HCT116 (cell line): ENCODE data around the gene FBLN7. TPM values are rescaled to one million over a fixed set of nuclear protein-coding genes. Genes with fewer than 3 reads are reported as not detected.

Source experiments
- ATAC-seq: fragments of 200-7000 bp; cut with Tn5 transposase; 2 replicates; pipeline ENCODE4 v1.9.1; 2020; ENCODE audit warnings: mild to moderate bottlenecking, moderate library complexity
- BruUV-seq: library from RNA; stranded (reverse); fragments of 400-500 nt; replicated peaks from 2 replicates; lab custom pipeline; 2021; lab: Mats Ljungman, UMichigan
- CTCF ChIA-PET: fragments of 300-600 bp; sonication (Branson Sonifier 250); formaldehyde crosslinking; loops from one replicate; lab custom pipeline; 2021; ENCODE audit warnings: antibody characterized with exemption; lab: Charles Lee
- POLR2A ChIA-PET: fragments of 300-600, 350-600 bp; sonication (Branson Sonifier 250); formaldehyde crosslinking; loops from one replicate; lab custom pipeline; 2021; ENCODE audit warnings: antibody characterized with exemption; lab: Charles Lee
- RAD21 ChIA-PET, 2 experiments: fragments of 300-600 bp; sonication (Branson Sonifier 250); formaldehyde crosslinking; loops; one replicate each; lab custom pipeline; 2023; ENCODE audit warnings: low total read pairs in 2 of 2; ENCODE audit not compliant: uncharacterized antibody in 2 of 2, unreplicated experiment in 2 of 2, low non-redundant PET in 1 of 2; lab: Charles Lee
- DNase-seq: peaks from one replicate; pipeline ENCODE4 v3.0.0-alpha.2; 2010; ENCODE audit warnings: low read depth, low spot score
- H2AFZ ChIP-seq: fragments of 200-600 bp; shearing (Covaris generic), sonication (generic); 2 replicates; pipeline ENCODE4 v1.6.1; 2017; ENCODE audit warnings: low read depth, mixed run types, mixed read lengths, antibody characterized with exemption, low read length; ENCODE audit not compliant: poor library complexity, severe bottlenecking
- H3K27ac ChIP-seq: 2 replicates; pipeline ENCODE4 v1.5.1; 2012; ENCODE audit warnings: low read depth, low read length
- H3K27me3 ChIP-seq: fragments of 200-600 bp; sonication (generic); 2 replicates; pipeline ENCODE4 v1.6.1; 2016; ENCODE audit warnings: mixed run types, low read length, mixed read lengths; ENCODE audit not compliant: insufficient read depth
- H3K36me3 ChIP-seq, 2 experiments: fragments of 200-500 bp in 1 of 2; fragments of 200-600 bp in 1 of 2; sonication (Bioruptor generic) in 1 of 2; sonication (generic) in 1 of 2; 2 replicates each; pipeline versions ENCODE4 v1.5.1 to v1.6.1; 2014 to 2016; ENCODE audit warnings: low read length in 2 of 2, inconsistent platforms in 1 of 2, mixed read lengths in 1 of 2, mixed run types in 1 of 2; ENCODE audit not compliant: insufficient read depth in 2 of 2, control insufficient read depth in 1 of 2
- H3K4me1 ChIP-seq, 2 experiments: fragments of 200-600 bp in 1 of 2; sonication (generic) in 1 of 2; 2 replicates each; pipeline versions ENCODE4 v1.5.1 to v1.6.1; 2012 to 2017; ENCODE audit warnings: low read length in 2 of 2, inconsistent platforms in 1 of 2, mild to moderate bottlenecking in 1 of 2, mixed read lengths in 1 of 2, mixed run types in 1 of 2, moderate library complexity in 1 of 2; ENCODE audit not compliant: insufficient read depth in 2 of 2, control insufficient read depth in 1 of 2
- H3K4me2 ChIP-seq: fragments of 200-600 bp; sonication (generic); 2 replicates; pipeline ENCODE4 v1.6.1; 2017; ENCODE audit warnings: mixed run types, low read length, mixed read lengths
- H3K4me3 ChIP-seq, 2 experiments: fragments of 200-600 bp in 1 of 2; sonication (generic) in 1 of 2; replicated peaks in 1 of 2; 2 replicates each; pipeline ENCODE4 v1.5.1; 2011 to 2016; ENCODE audit warnings: low read length in 2 of 2, control low read depth in 1 of 2, low read depth in 1 of 2, mild to moderate bottlenecking in 1 of 2, mixed read lengths in 1 of 2, mixed run types in 1 of 2
- H3K79me2 ChIP-seq: fragments of 200-600 bp; sonication (generic); 2 replicates; pipeline ENCODE4 v1.6.1; 2017; ENCODE audit warnings: mild to moderate bottlenecking, mixed run types, low read length, moderate library complexity, mixed read lengths; ENCODE audit not compliant: insufficient read depth
- H3K9ac ChIP-seq: fragments of 200-600 bp; sonication (generic); 2 replicates; pipeline ENCODE4 v1.6.1; 2016; ENCODE audit warnings: low read length, mixed read lengths
- H3K9me2 ChIP-seq: fragments of 200-600 bp; sonication (generic), shearing (Covaris generic); 2 replicates; pipeline ENCODE4 v1.6.1; 2017; ENCODE audit warnings: mixed run types, mild to moderate bottlenecking, moderate library complexity; ENCODE audit not compliant: insufficient read depth
- H3K9me3 ChIP-seq, 2 experiments: fragments of 200-500 bp in 1 of 2; fragments of 200-600 bp in 1 of 2; sonication (Bioruptor generic) in 1 of 2; sonication (generic) in 1 of 2; 2 replicates each; pipeline ENCODE4 v1.6.1; 2014 to 2017; ENCODE audit warnings: low read length in 2 of 2, mixed read lengths in 2 of 2, inconsistent platforms in 1 of 2, low read depth in 1 of 2, mild to moderate bottlenecking in 1 of 2, mixed run types in 1 of 2, moderate library complexity in 1 of 2; ENCODE audit not compliant: control insufficient read depth in 1 of 2, insufficient read depth in 1 of 2
- H4K20me1 ChIP-seq: fragments of 200-600 bp; sonication (generic), shearing (Covaris generic); 2 replicates; pipeline ENCODE4 v1.6.1; 2017; ENCODE audit warnings: mixed run types, mild to moderate bottlenecking, moderate library complexity; ENCODE audit not compliant: insufficient read depth
- CBX3 ChIP-seq: IDR thresholded peaks from 2 replicates; pipeline ENCODE4 v1.6.1; 2012; ENCODE audit warnings: low read depth
- CTCF ChIP-seq, 3 experiments: fragments of 200-600 bp in 1 of 3; sonication (generic) in 1 of 3; IDR thresholded peaks in 2 of 3; conservative IDR thresholded peaks in 1 of 3; 2 replicates each; pipeline ENCODE4 v1.5.1; 2012 to 2017; ENCODE audit warnings: low read depth in 2 of 3, low read length in 2 of 3, antibody characterized with exemption in 1 of 3, borderline replicate concordance in 1 of 3, control low read depth in 1 of 3, mild to moderate bottlenecking in 1 of 3, mixed read lengths in 1 of 3, mixed run types in 1 of 3, moderate library complexity in 1 of 3; ENCODE audit not compliant: insufficient read depth in 1 of 3
- EGR1 ChIP-seq: IDR thresholded peaks from 2 replicates; pipeline ENCODE4 v1.6.1; 2012; ENCODE audit warnings: low read depth
- ELF1 ChIP-seq: IDR thresholded peaks from 2 replicates; pipeline ENCODE4 v1.6.1; 2012; ENCODE audit warnings: low read depth, borderline replicate concordance
- EZH2 ChIP-seq: fragments of 200-600 bp; sonication (generic); IDR thresholded peaks from 2 replicates; pipeline ENCODE4 v1.6.1; 2017; ENCODE audit warnings: antibody characterized with exemption, mixed run types
- FOSL1 ChIP-seq: IDR thresholded peaks from 2 replicates; pipeline ENCODE4 v1.6.1; 2012; ENCODE audit warnings: low read depth
- JUND ChIP-seq: IDR thresholded peaks from 2 replicates; pipeline ENCODE4 v1.6.1; 2012
- MAX ChIP-seq: IDR thresholded peaks from 2 replicates; pipeline ENCODE4 v1.6.1; 2012
- POLR2AphosphoS5 ChIP-seq: IDR thresholded peaks from 2 replicates; pipeline ENCODE4 v1.6.1; 2011; ENCODE audit warnings: mild to moderate bottlenecking, low read depth, low read length, moderate library complexity
- RAD21 ChIP-seq: IDR thresholded peaks from 2 replicates; pipeline ENCODE4 v1.6.1; 2012; ENCODE audit warnings: low read depth, mild to moderate bottlenecking
- REST ChIP-seq: IDR thresholded peaks from 2 replicates; pipeline ENCODE4 v1.6.1; 2012; ENCODE audit warnings: low read depth
- SIN3A ChIP-seq: IDR thresholded peaks from 2 replicates; pipeline ENCODE4 v1.6.1; 2012; ENCODE audit warnings: low read depth
- SP1 ChIP-seq: IDR thresholded peaks from 2 replicates; pipeline ENCODE4 v1.6.1; 2012; ENCODE audit warnings: low read depth
- ZNF274 ChIP-seq: fragments of 200-500 bp; sonication (Bioruptor generic); IDR thresholded peaks from 2 replicates; pipeline ENCODE4 v1.6.1; 2014; ENCODE audit warnings: mild to moderate bottlenecking, low read depth, low read length, inconsistent platforms
- intact Hi-C: fragments of 100-400 bp; cut with micrococcal nuclease; formaldehyde crosslinking; loops from 2 replicates; pipeline ENCODE4 v1.10.0; 2022
- total RNA-seq: library from RNA; stranded (reverse); gene quantifications from one replicate; pipeline ENCODE4 v1.2.1, GENCODE V29; 2021; ENCODE audit not compliant: unreplicated experiment

FBLN7 gene
- total RNA-seq, 1 experiment from 2014 or later, result 0.34 TPM

GRCh38 chr2:112095681-112096080 is 42.5 kb upstream of the FBLN7 start (continued):
- TF ChIP-seq POLR2AphosphoS5, result no peak
- no peak for TF ChIP-seq SP1
- TF ChIP-seq FOSL1, result no peak

GRCh38 chr2:112096098-112096497 is 42.1 kb upstream of the FBLN7 start:
- DNase-seq (no peak), ATAC-seq (no peak)
- POLR2A ChIA-PET, result no interaction called here
- no peaks in the 10 kb centered on the region for H3K79me2 ChIP-seq
- H3K27me3 ChIP-seq, result no peaks in the 10 kb centered on the region
- no peak overlapping the region for H3K4me3 ChIP-seq
- no peak overlapping the region for H3K4me2 ChIP-seq
- intact Hi-C loops, result no loop called here
- no peaks in the 10 kb centered on the region for H3K9me2 ChIP-seq
- CTCF ChIA-PET, result no interaction called here
- H3K4me1 ChIP-seq, result no peaks in the 10 kb centered on the region
- no peak for TF ChIP-seq CBX3
- no peak for TF ChIP-seq ELF1
- no peak for TF ChIP-seq ZNF274
- H2AFZ ChIP-seq, result no peak overlapping the region
- H3K9ac ChIP-seq, result no peak overlapping the region
- H4K20me1 ChIP-seq, result no peaks in the 10 kb centered on the region
- BruUV-seq, result no TSS peak
- no peak overlapping the region for H3K27ac ChIP-seq
- no peaks in the 10 kb centered on the region for H3K9me3 ChIP-seq
- H3K36me3 ChIP-seq, result peaks cover 3 to 7% of the 10 kb centered on the region in 2 experiments; a peak in 2 of 4 replicates
- RAD21 ChIA-PET, result no interaction called here

GRCh38 chr2:112108178-112108832 is 29.9 kb upstream of the FBLN7 start:
- Histone ChIP-seq H3K4me2 (no peak overlapping the region), H2AFZ (no peak overlapping the region), H3K36me3 (peaks cover 5 to 28% of the 10 kb centered on the region in 2 experiments), H3K27me3 (no peaks in the 10 kb centered on the region), H3K4me1 (no peaks in the 10 kb centered on the region), H3K4me3 (no peak overlapping the region), H3K27ac (no peak overlapping the region), H3K79me2 (no peaks in the 10 kb centered on the region), H4K20me1 (no peaks in the 10 kb centered on the region), H3K9me3 (peaks cover 9 to 12% of the 10 kb centered on the region in 2 experiments; a peak in 3 of 4 replicates), H3K9ac (no peak overlapping the region), H3K9me2 (no peaks in the 10 kb centered on the region)
- ChIA-PET RAD21 (no interaction called here), POLR2A (no interaction called here), CTCF (no interaction called here)
- BruUV-seq, result no TSS peak
- ATAC-seq (no peak), DNase-seq (no peak)
- intact Hi-C loops, result no loop called here
- no peak for TF ChIP-seq CBX3
- TF ChIP-seq ZNF274, result no peak
- no peak for TF ChIP-seq SIN3A
- TF ChIP-seq EZH2, result no peak
- no peak for TF ChIP-seq RAD21
- TF ChIP-seq MAX, result no peak
- TF ChIP-seq JUND, result no peak
- TF ChIP-seq CTCF (IDR thresholded peaks at IDR 0.05 in 2 of 3, conservative IDR thresholded peaks at IDR 0.05 in 1 of 3; ENCODE audit: borderline replicate concordance in 1 of 3, insufficient read depth in 1 of 3, low read depth in 2 of 3, low read length in 2 of 3), result no peak
- no peak for TF ChIP-seq EGR1
- no peak for TF ChIP-seq REST
